Sigmoid colon (tissue), 4 donors: ENCODE measurements around the gene CDK11B.

ENCODE experiments used
- CTCF ChIP-seq, 4 experiments: fragments of 450-650 bp in 3 of 4; fragments of 200-600 bp in 1 of 4; IDR thresholded peaks; one replicate each; pipeline ENCODE4 v1.5.1; 2016 to 2019; ENCODE audit warnings: antibody characterized with exemption in 4 of 4, mild to moderate bottlenecking in 3 of 4, moderate library complexity in 2 of 4
- EP300 ChIP-seq, 4 donors: sonication (generic); formaldehyde crosslinking; IDR thresholded peaks; one replicate each; pipeline ENCODE4 v1.6.1; 2017; ENCODE audit warnings: antibody characterized with exemption in 4 of 4
- POLR2A ChIP-seq, 2 donors: fragments of 450-650 bp; IDR thresholded peaks; one replicate each; pipeline ENCODE4 v1.6.1; 2016; ENCODE audit warnings: antibody characterized with exemption in 2 of 2, mild to moderate bottlenecking in 2 of 2, moderate library complexity in 2 of 2
- POLR2AphosphoS5 ChIP-seq, 4 donors: sonication (generic); formaldehyde crosslinking; IDR thresholded peaks; one replicate each; pipeline ENCODE4 v1.6.1; 2017; ENCODE audit warnings: antibody characterized with exemption in 4 of 4

GRCh38 chr1:1614204-1614953 is 44.4 kb downstream of the CDK11B start:
- TF ChIP-seq CTCF (IDR thresholded peaks at IDR 0.05) (no peak), POLR2A (IDR thresholded peaks at IDR 0.05) (no peak), POLR2AphosphoS5 (IDR thresholded peaks at IDR 0.05) (no peak), EP300 (IDR thresholded peaks at IDR 0.05) (no peak)
